ENCODE measurements around the gene PLEKHF1.

PLEKHF1 gene

GRCh38 chr19:29634423-29635130 lies 30.7 kb upstream of the PLEKHF1 start:
- no peak for DNase-seq (ENCODE audit: low read depth)

GRCh38 chr19:29635963-29636362 lies 29.3 kb upstream of the PLEKHF1 start:
- DNase-seq (ENCODE audit: low read depth) = no peak

- no peak for DNase-seq (ENCODE audit: low read depth)
Measured at GRCh38 chr19:29636553-29637360, 28.5 kb upstream of the PLEKHF1 start.

DNA sequence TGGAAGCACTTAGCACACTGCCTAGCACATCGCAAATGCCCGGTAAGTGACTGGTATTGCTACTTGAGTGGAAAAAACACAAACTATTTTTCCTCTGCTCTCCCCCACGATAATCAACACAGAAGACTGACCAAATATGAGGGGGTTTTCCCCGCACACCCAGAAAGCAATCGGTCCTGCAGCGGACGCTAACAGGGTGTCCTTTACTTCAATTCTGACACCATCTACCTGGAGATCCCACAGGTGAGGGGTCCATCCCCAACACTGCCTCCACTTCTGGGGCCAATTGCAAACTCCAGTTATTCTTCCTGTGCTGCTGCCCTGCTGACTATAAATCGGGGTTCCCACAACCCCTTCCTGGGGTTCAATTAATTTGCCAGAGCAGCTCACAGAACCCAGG lies 26.2 kb upstream of the PLEKHF1 start:
- no peak for DNase-seq (ENCODE audit: low read depth)

GRCh38 chr19:29640231-29640630 lies 25.0 kb upstream of the PLEKHF1 start:
- DNase-seq (ENCODE audit: low read depth) = no peak

DNA sequence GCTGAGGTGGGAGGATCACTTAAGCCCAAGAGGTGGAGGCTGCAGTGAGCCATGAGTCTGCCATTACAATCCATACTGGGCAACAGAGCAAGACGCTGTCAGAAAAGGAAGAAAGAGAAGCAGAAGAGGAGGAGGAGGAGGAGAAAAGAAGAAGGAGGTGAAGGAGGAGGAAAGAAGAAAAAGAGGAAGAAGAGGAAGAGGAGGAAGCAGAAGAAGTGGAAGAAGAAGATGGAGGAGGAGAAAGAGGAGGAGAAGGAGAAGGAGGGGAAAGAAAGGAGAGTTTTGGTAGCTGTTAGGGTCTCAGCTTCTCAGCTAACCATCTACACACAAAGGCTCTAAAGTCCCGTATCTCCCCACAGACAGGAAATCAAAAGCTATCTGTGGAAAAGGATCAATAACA lies 23.7 kb upstream of the PLEKHF1 start:
- no peak for DNase-seq (ENCODE audit: low read depth)

DNA sequence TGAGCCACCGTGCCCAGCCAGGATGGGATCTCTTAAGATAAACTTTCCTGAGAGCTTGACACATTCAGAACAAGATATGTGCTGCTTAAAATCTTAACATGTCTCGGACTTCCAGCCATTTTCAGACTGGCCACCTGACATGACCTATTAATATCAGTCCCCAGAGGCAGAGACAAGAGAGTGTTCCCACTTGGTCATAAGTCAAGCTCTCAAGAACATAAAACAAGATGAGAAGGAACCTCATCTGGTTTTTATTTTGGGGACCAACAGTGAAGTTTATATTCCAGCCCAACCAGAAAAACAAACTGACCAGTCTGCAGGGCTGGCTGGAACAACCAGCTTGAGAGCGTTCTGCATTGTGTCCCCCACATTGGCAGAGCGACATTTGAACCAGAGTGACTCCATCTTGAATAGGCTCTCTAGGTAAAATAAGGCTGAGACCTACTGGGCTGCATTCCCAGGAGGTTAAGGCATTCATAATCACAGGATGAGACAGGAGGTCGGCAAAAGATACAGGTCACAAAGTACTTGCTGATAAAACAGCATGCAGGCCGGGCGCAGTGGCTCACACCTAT lies 21.8 kb upstream of the PLEKHF1 start:
- no peak for DNase-seq (ENCODE audit: low read depth)

- DNase-seq (ENCODE audit: low read depth) = no peak
Measured at GRCh38 chr19:29644210-29644609, 21.1 kb upstream of the PLEKHF1 start.

- no peak for DNase-seq (ENCODE audit: low read depth)
Measured at GRCh38 chr19:29645491-29645867, 19.8 kb upstream of the PLEKHF1 start.

DNA sequence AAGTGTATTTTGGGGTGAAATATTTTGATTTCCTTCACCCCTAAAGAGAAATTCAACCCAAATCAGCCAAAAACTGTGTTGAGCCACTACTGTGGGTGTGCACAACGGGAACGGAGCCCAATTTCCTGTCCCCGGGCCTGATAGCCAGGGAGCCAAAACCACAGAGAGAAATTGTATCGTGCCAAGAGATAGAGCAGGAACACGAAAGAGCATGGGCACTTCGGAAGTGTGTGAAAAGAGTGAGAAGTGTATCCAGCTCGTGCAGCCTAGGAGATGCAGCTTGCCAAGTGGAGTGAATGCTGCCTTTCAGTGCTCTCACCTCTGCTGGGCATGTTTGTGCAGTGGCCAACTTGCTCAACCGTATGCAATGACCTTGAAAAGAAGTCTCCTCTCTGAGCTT lies 19.4 kb upstream of the PLEKHF1 start:
- DNase-seq (ENCODE audit: low read depth) = no peak

GRCh38 chr19:29650772-29651387 lies 14.4 kb upstream of the PLEKHF1 start:
- DNase-seq (ENCODE audit: low read depth) = no peak

DNA sequence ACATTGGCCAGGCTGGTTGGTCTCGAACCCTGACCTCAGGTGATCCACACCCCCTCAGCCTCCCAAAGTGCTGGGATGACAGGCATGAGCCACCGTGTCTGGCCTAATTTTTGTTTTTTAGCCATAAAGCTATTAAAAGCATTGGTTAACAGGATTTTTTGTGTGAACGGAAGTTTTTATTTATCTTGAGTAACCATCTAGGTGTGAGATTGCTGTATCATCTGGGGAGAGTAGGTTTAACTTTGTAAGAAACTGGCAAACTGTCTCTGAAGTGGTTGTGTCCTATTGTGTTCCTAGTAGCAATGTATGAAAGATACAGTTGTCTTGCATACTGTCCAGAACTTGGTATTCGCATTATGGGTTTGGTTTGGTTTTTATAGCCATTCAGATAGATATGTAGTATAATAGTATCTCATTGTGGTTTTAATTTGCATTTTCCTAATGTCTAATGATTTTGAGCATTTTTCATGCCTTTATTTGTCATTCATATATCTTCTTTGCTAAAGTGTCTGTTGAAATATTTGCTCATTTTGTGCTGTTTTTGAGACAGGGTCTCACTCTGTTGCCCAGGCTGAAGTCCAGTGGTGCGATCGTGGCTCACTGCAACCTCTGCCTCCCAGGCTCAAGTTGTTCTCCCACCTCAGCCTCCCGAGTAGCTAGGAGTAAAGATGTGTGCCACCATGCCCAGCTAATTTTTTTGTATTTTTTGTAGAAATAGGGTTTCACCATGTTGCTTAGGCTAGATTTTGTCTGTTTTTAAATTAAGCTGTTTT lies 13.5 kb upstream of the PLEKHF1 start:
- DNase-seq (ENCODE audit: low read depth) = no peak

- no peak for DNase-seq (ENCODE audit: low read depth)
Measured at GRCh38 chr19:29653398-29653797, 11.9 kb upstream of the PLEKHF1 start.

DNA sequence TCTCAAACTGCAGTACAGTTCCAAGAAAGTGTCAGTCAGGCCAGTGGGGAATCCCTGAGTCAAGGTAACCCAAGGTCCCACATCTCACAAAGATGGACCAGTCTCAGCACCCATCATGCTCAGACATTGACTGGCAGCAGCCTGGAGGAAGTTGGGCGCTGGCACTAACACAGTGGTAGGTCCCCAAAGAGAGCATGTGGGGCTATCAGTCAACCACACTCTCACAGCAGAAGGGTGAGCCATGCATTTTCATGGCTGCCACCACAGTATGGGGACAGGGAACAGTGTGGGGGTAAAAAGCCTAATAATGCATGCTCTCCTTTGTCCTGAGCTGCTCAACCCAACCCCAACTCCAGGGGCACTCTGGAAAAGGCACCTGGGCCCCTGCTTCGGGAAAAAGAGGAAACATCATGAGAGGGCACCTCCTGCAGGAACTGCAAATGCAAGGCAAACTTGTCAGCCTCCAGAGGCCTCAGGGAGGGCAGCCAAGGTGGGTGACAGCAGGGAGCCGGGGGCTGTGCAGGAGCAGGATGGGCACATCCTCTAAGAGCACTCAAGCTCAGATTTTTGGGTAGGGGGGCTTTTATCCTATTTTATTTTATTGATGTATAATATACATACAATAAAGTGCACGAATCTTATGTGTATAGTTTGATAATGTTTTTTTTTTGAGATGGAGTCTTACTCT lies 9.5 kb upstream of the PLEKHF1 start:
- DNase-seq (ENCODE audit: low read depth) = no peak

DNA sequence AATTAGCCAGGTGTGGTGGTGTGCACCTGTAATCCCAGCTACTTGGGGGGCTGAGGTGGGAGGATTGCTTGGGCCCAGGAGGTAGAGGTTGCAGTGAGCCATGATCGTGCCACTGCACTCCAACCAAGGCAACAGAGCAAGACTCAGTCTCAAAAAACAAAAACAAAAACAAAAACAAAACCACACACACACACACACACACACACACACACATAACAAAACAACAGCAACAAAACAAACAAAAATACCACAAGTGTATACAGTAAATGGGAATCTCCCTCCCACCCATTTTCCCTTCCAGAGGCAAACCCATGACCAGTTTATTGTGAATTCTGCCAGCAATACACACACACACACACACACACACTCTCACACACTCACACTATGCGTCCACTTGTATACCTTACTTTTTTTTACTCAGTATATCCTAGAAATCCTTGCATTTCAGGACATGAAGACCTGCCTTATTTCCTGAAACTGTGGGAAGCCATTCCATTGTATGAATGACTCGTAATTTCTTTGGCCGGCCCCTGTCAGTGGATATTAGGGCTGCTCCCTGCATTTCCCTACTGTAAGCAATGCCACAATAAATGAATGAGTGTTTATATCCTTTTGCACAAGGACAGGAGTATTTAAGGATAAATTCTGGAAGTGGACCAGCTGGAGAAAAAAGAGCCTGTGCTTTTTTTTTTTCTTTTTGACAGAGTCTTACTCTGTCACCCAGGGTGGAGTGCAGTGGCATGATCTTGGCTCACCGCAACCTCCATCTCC lies 6.9 kb upstream of the PLEKHF1 start:
- no peak for DNase-seq (ENCODE audit: low read depth)

DNA sequence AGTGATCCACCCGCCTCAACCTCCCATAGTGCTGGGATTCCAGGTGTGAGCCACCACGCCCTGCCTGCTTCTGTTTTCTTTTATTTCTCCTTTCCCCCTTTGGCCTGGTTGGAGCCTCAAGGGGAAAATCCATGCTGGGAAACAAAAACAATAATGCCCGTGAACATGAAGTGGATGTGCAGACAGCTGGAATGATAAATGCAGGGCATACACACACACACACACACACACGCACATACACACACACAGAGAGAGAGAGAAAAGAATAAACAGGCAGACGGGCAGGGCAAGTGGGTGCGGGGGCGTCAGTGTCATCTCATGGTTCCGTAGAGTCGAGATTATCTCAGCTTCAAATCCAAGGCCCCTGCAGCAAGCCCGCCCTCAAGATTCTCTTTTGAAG lies 4.4 kb upstream of the PLEKHF1 start:
- DNase-seq (ENCODE audit: low read depth) = no peak

GRCh38 chr19:29662278-29662603 lies 3.0 kb upstream of the PLEKHF1 start:
- DNase-seq (ENCODE audit: low read depth) = no peak

DNA sequence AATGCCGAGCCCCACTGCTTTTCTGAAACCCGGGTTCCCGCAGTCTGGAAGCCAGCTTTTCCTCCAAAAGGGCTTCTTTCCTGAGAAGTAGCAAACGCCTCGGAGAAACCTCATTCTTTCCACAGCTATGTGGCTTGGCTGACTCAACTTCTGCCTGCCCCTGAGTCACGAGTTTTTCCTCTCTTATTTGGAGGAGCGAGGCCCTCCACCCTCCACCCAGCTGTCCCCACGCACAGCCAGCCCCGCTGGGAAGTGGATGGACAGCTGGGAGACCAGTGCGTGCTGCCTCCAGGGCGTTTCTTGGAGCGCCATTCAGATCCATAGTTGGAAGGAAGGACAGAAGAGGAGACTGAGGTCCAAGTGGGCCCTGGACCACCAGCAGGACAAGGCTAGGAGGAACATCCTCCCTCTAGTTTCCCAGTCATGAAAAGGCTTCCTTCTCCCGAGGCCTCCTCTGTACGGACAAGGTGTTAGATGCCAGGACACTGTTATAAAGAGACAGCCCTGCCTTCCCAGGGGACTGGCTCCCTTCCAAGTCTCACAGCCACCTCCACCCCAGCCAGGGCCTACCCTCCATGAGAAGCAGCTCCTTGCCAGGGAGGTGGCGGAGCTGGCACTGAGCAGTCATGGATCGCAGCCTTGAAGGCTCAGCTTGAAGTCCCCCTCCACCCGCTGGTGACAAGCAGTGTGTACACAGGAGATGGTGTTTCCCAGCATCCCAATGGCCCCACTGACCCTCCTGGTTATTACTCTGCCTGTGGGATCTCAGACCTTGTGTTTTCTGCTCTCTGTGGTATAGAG lies 2.5 kb upstream of the PLEKHF1 start:
- DNase-seq (ENCODE audit: low read depth) = no peak

GRCh38 chr19:29663861-29664752 lies 1.2 kb upstream of the PLEKHF1 start:
- no peak for DNase-seq (ENCODE audit: low read depth)

Measured in T-helper 22 cell (primary cell).